Esophagus muscularis mucosa (tissue), 4 donors: Measurements from ENCODE around the gene FOXM1. TPM values are rescaled to one million over a fixed set of nuclear protein-coding genes. Genes with fewer than 3 reads are reported as not detected.
A peak's percentile ranks its signal among the peaks of the same experiment; 100 is the strongest.

Experiments
- DNase-seq: peaks from one replicate; pipeline ENCODE4 v3.0.0-alpha.2; 2017; ENCODE audit errors: extremely low spot score
- H3K27ac ChIP-seq, 4 donors: fragments of 200-600 bp; sonication (generic); replicated peaks in 1 of 4; 1 replicate in 3 of 4; 2 replicates in 1 of 4; pipeline ENCODE4 v1.5.1; 2016 to 2019; ENCODE audit warnings: mild to moderate bottlenecking in 1 of 4
- H3K27me3 ChIP-seq, 4 donors: fragments of 200-600 bp; sonication (generic); one replicate each; pipeline versions ENCODE4 v1.5.1 to v1.6.0; 2016 to 2019
- H3K36me3 ChIP-seq, 4 donors: fragments of 200-600 bp; sonication (generic); one replicate each; pipeline ENCODE4 v1.5.1; 2016 to 2019
- H3K4me1 ChIP-seq, 4 donors: fragments of 200-600 bp; sonication (generic); one replicate each; pipeline ENCODE4 v1.5.1; 2016 to 2019
- H3K4me3 ChIP-seq, 4 donors: fragments of 200-600 bp; sonication (generic); 1 replicate in 2 of 4; 2 replicates in 2 of 4; pipeline ENCODE4 v1.5.1; 2016 to 2019; ENCODE audit warnings: mild to moderate bottlenecking in 4 of 4, moderate library complexity in 1 of 4
- H3K9me3 ChIP-seq, 4 donors: fragments of 200-600 bp; sonication (generic); 1 replicate in 3 of 4; 2 replicates in 1 of 4; pipeline ENCODE4 v1.5.1; 2016 to 2019
- EP300 ChIP-seq: sonication (generic); formaldehyde crosslinking; IDR thresholded peaks from one replicate; pipeline ENCODE4 v1.6.1; 2017; ENCODE audit warnings: antibody characterized with exemption
- POLR2A ChIP-seq: fragments of 450-650 bp; IDR thresholded peaks from one replicate; pipeline ENCODE4 v1.6.1; 2017; ENCODE audit warnings: antibody characterized with exemption, moderate library complexity, mild to moderate bottlenecking, low read depth
- POLR2AphosphoS5 ChIP-seq, 2 donors: sonication (generic); formaldehyde crosslinking; IDR thresholded peaks; one replicate each; pipeline ENCODE4 v1.6.1; 2017; ENCODE audit warnings: antibody characterized with exemption in 2 of 2
- WGBS: methylation state at CpG from one replicate; pipeline ENCODE4 v1.1.5; 2018; 5-methylcytosine and 5-hydroxymethylcytosine counted together
- intact Hi-C: fragments of 100-400 bp; cut with DNase I; formaldehyde crosslinking; loops from one replicate; pipeline ENCODE4 v1.15.1; 2023
- total RNA-seq, 4 donors: library from RNA; depleted of rRNA; stranded (reverse); fragments of >200 nt; gene quantifications; one replicate each; pipeline versions ENCODE4 v1.1.0 to v1.2.1, GENCODE V29; 2016
- TF ChIP-seq, protein P1 (sequence below), 3 experiments: fragments of 200-600 bp in 2 of 3; fragments of 450-650 bp in 1 of 3; sonication (generic) in 2 of 3; IDR thresholded peaks; one replicate each; pipeline ENCODE4 v1.5.1; 2017 to 2019; ENCODE audit warnings: antibody characterized with exemption in 3 of 3, mild to moderate bottlenecking in 2 of 3, moderate library complexity in 1 of 3

The FOXM1 gene
- total RNA-seq, 4 donors from 2014 or later, result under 0.01 to 1.4 (median 0.17) TPM; not detected in 1

DNA sequence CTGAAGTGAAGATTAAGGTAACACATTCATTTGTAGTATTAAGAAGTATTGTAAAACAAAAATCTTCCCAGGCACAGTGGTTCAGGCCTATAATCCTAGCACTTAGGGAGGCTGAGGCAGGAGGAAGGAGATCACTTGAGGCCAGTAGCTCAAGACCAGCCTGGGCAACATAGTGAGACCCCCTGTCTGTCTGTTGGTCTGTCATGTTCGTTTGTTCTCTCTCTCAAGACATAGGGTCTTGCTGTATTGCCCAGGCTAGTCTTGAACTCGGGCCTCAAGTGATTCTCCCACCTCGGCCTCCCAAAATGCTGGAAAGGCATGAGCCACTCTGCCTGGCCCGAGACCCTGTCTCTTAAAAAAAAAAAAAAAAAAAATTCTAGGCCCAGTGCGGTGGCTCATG is 20.4 kb upstream of the FOXM1 start:
- DNase-seq, result no peak
- no peak overlapping the region for H3K27ac ChIP-seq
- no peak overlapping the region for H3K4me3 ChIP-seq
- 98% methylated on average over 5 of the region's 5 CpGs for WGBS
- no peaks in the 10 kb centered on the region for H3K36me3 ChIP-seq
- H3K4me1 ChIP-seq, result peaks cover 14 to 61% (median 51%) of the 10 kb centered on the region in 4 donors
- TF ChIP-seq POLR2A (no peak), EP300 (no peak), POLR2AphosphoS5 (IDR thresholded peaks at IDR 0.05) (no peak)
- TF ChIP-seq, protein P1, sequence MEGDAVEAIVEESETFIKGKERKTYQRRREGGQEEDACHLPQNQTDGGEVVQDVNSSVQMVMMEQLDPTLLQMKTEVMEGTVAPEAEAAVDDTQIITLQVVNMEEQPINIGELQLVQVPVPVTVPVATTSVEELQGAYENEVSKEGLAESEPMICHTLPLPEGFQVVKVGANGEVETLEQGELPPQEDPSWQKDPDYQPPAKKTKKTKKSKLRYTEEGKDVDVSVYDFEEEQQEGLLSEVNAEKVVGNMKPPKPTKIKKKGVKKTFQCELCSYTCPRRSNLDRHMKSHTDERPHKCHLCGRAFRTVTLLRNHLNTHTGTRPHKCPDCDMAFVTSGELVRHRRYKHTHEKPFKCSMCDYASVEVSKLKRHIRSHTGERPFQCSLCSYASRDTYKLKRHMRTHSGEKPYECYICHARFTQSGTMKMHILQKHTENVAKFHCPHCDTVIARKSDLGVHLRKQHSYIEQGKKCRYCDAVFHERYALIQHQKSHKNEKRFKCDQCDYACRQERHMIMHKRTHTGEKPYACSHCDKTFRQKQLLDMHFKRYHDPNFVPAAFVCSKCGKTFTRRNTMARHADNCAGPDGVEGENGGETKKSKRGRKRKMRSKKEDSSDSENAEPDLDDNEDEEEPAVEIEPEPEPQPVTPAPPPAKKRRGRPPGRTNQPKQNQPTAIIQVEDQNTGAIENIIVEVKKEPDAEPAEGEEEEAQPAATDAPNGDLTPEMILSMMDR (IDR thresholded peaks at IDR 0.05), result no peak
- intact Hi-C loops, result no loop called here
- H3K9me3 ChIP-seq, result no peaks in the 10 kb centered on the region
- no peaks in the 10 kb centered on the region for H3K27me3 ChIP-seq

DNA sequence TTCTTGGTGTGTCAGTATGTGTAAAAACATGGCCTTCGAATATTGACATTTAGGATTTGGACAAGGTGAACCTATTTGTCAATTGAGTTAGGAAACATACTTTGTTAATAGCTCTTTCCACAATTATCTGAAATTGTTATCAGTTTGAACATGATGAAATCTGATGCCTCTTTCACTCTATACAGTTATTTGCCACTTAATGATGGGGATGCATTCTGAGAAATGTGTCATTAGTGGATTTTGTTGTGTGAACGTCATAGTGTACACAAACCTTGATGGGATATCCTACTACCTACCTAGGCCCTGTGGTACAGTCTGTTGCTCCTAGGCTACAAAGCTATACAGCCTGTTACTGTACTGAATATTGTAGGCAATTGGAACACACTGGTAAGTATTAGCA is 18.5 kb upstream of the FOXM1 start:
- no peak for DNase-seq
- Histone ChIP-seq H3K4me1 (peaks cover 18 to 57% (median 52%) of the 10 kb centered on the region in 4 donors), H3K9me3 (no peaks in the 10 kb centered on the region), H3K27ac (no peak overlapping the region), H3K36me3 (no peaks in the 10 kb centered on the region), H3K27me3 (no peaks in the 10 kb centered on the region), H3K4me3 (no peak overlapping the region)
- intact Hi-C loops, result no loop called here
- 91% methylated on average over 2 of the region's 2 CpGs for WGBS
- TF ChIP-seq POLR2A (no peak), POLR2AphosphoS5 (IDR thresholded peaks at IDR 0.05) (no peak), EP300 (no peak)
- TF ChIP-seq, protein P1 (IDR thresholded peaks at IDR 0.05), result no peak

DNA sequence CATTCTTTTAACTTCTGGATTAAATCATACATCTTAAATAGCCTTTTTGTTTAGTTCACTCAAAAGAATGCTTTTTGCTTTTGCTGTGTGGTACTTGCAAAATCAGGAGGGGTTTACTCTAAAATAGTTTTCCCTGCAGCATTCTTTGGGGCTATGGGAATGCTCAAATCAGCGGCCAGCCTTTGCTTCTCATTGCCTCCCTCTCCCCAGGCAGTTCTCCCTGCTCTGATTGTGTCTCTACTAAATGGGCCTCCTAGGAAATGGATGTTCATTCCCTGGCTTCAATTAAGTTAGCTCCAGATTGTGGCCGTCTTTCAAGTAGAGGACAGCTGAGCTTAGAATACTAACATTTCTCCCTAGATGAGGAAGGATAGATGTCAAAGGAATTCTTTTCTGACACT is 18.1 kb upstream of the FOXM1 start:
- Histone ChIP-seq H3K27ac (no peak overlapping the region), H3K27me3 (no peaks in the 10 kb centered on the region), H3K9me3 (no peaks in the 10 kb centered on the region), H3K4me3 (no peak overlapping the region), H3K36me3 (no peaks in the 10 kb centered on the region), H3K4me1 (peaks cover 21 to 61% (median 56%) of the 10 kb centered on the region in 4 donors)
- no peak for DNase-seq
- 9% methylated on average over 2 of the region's 2 CpGs for WGBS
- TF ChIP-seq, protein P1 (IDR thresholded peaks at IDR 0.05), result no peak
- TF ChIP-seq EP300 (no peak), POLR2AphosphoS5 (IDR thresholded peaks at IDR 0.05) (no peak), POLR2A (no peak)
- intact Hi-C loops, result no loop called here

DNA sequence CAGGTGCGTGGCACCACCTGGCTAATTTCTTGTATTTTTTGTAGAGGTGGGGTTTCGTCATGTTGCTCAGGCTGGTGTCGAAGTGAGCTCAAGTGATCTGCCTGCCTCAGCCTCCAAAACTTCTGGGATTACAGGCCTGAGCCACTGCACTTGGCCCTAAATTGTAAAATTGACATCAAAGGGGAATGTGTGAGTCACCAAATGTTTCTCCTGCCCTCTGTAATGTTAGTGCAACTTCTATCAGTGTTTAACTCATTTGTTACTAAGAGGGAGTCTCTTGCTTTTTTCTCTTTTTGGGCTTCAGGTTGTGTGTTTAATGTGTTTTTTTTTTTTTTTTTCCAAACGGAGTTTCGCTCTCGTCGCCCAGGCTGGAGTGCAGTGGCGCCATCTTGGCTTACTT is 16.0 kb upstream of the FOXM1 start:
- no peaks in the 10 kb centered on the region for H3K9me3 ChIP-seq
- TF ChIP-seq POLR2AphosphoS5 (IDR thresholded peaks at IDR 0.05), result peak; percentile 64 to 76
- TF ChIP-seq, protein P1 (IDR thresholded peaks at IDR 0.05), result no peak
- no peaks in the 10 kb centered on the region for H3K27me3 ChIP-seq
- 59% methylated on average over 8 of the region's 8 CpGs for WGBS
- H3K36me3 ChIP-seq, result peaks cover 0 to 6% (median 0%) of the 10 kb centered on the region in 4 donors
- intact Hi-C loops, result no loop called here
- peak overlapping the region in 3 of 4 donors; percentile 20 to 77 (median 74) for H3K4me3 ChIP-seq
- DNase-seq, result no peak
- peaks cover 23 to 64% (median 59%) of the 10 kb centered on the region in 4 donors for H3K4me1 ChIP-seq
- peak overlapping the region; percentile 26 to 97 (median 84) for H3K27ac ChIP-seq

DNA sequence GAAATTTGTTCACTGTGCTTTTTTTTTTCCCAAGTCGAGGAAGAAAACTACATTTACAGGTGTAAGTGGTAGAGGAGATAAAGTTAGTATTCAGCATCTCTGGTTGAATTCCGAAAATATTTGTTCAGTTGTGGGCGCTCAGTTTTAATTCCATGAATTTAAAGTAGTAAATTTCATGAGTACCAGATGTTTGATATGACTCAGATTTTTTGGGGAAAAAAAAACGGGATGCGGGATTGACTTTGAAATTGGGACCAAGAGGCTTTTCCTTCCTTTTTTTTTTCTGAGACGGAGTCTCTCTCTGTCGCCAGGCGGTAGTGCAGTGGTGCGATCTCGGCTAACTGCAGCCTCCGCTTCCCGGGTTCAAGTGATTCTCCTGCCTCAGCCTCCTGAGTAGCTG is 15.3 kb upstream of the FOXM1 start:
- TF ChIP-seq EP300 (no peak), POLR2AphosphoS5 (IDR thresholded peaks at IDR 0.05) (no peak)
- TF ChIP-seq, protein P1 (IDR thresholded peaks at IDR 0.05), result no peak
- Histone ChIP-seq H3K27me3 (no peaks in the 10 kb centered on the region), H3K27ac (peak overlapping the region; percentile 72 to 97 (median 96)), H3K36me3 (peaks cover 0 to 9% (median 0%) of the 10 kb centered on the region in 4 donors), H3K4me1 (peaks cover 23 to 64% (median 59%) of the 10 kb centered on the region in 4 donors), H3K9me3 (no peaks in the 10 kb centered on the region), H3K4me3 (peak overlapping the region; percentile 74 to 95 (median 76))
- no peak for DNase-seq
- 74% methylated on average over 12 of the region's 12 CpGs for WGBS
- intact Hi-C loops, result no loop called here
